ENCODE data around the gene VPS13D.

Gene VPS13D

DNA sequence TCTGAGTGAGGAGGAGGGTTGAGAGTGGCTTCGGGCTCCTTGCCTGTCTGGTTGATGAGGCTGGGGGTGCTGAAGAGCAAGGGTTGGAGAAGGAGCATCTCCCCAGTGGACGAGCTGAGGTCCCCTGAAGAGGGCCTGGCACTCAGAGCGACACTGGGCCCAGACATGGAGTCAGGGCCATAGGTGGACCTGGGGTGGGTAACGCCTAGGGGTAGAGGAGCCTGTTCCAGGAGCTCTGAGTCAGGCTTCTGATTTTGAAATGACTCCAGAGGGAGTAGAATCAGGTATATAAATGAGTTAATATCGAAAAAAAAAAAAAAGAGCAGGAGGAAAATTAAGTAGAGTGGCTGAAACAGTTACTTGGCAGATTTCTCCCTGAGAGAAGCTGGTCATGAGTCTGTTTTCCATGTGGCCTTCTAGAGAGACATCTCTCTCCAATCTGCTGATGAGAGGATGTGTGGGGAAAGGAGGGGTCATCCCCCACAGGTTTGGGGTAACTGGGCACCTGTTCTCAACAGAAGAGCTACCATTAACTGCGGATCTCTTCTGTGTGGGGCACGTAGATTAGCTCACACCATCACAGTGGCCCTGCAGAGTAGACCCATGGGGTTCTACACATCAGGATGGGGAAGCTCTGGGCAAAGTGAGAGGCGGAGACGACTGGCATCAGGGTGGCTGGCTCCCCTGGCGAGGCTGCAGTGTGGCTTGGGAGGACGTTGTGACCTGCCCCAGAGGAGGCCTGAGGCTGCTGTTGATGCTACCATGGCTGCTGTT, 272.7 kb downstream of the VPS13D start:
- Histone ChIP-seq H3K27ac (ENCODE audit: low read depth, low read length) (no peak overlapping the region), H3K9me3 (ENCODE audit: insufficient read depth, low read depth, low read length) (no peaks in the 10 kb centered on the region), H3K9ac (ENCODE audit: low read depth, low read length) (no peak overlapping the region), H3K4me3 (ENCODE audit: low read length) (no peak overlapping the region), H3K36me3 (ENCODE audit: insufficient read depth, low read length) (no peaks in the 10 kb centered on the region; the same call in 1 of the 2 replicates), H3K4me1 (ENCODE audit: insufficient read depth, low read length) (no peaks in the 10 kb centered on the region), H3K27me3 (ENCODE audit: insufficient read depth, low read length) (no peaks in the 10 kb centered on the region)
- 93% methylated on average over 11 of the region's 11 CpGs for WGBS

DNA sequence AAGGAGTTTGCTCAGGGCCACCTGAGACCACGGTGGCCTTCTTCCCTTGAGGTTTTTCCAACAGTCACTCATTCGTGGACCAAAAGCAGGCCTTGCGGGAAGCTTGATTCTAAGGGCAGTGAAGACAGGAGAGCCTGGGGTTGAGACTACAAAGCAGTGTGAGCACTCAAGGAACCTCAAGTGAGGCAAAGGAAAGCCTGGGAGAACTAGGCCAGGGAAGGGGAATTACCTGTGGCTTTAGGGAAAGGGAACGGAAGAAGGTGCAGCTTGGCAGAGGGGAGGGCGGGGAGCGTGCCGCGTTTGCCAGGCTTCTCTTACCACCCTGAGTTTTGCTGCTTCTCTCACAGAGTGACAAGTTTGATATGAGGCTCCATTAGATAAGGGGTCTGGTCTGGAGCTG, 273.9 kb downstream of the VPS13D start:
- Histone ChIP-seq H3K4me1 (ENCODE audit: insufficient read depth, low read length) (no peaks in the 10 kb centered on the region), H3K9me3 (ENCODE audit: insufficient read depth, low read depth, low read length) (no peaks in the 10 kb centered on the region), H3K4me3 (ENCODE audit: low read length) (no peak overlapping the region), H3K27ac (ENCODE audit: low read depth, low read length) (no peak overlapping the region), H3K9ac (ENCODE audit: low read depth, low read length) (no peak overlapping the region), H3K36me3 (ENCODE audit: insufficient read depth, low read length) (no peaks in the 10 kb centered on the region), H3K27me3 (ENCODE audit: insufficient read depth, low read length) (no peaks in the 10 kb centered on the region)
- WGBS = 94% methylated on average over 8 of the region's 8 CpGs

DNA sequence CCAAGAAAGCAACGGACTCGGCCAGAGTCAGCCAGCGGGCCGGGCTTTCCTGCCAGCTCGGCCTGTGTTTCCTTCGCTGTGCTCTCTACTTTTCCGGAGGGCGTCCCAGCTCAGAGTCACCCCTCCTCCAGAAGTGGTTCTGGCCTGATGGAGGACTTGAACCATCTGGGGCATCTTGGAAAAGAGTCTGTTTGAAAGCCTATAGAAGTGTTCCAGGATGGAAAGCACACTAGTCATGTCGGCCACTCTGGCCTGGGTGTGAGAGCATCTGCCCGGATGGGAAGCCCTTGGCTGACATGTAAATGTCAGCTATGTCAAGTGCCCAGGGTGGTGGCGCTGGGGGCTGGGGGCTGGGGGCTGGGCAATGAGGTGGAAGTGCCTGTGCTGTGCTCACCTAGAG, 274.8 kb downstream of the VPS13D start:
- no peak overlapping the region for H3K27ac ChIP-seq (ENCODE audit: low read depth, low read length)

DNA sequence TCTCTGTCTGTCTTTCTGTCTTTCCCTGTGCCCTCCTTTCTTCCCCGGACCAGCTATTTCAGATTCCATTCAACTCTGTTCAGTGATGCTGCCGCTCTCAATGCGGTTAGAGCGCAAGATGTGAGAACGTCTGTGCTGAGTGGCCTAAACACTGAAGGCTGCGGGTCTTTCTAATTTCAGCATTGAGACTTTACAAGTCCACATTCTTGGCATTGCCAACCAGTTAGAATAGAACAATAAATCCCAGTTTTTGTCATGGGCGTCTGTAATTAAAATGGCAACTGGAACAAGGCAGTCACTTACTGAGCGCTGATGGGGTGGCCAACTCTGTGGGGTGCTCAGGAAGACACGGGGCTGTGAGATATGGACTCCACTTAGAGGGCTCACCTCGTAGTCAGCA, 275.4 kb downstream of the VPS13D start:
- 95% methylated on average over 10 of the region's 10 CpGs for WGBS
- Histone ChIP-seq H3K36me3 (ENCODE audit: insufficient read depth, low read length) (no peaks in the 10 kb centered on the region), H3K4me3 (ENCODE audit: low read length) (no peak overlapping the region), H3K9me3 (ENCODE audit: insufficient read depth, low read depth, low read length) (no peaks in the 10 kb centered on the region), H3K27me3 (ENCODE audit: insufficient read depth, low read length) (no peaks in the 10 kb centered on the region), H3K27ac (ENCODE audit: low read depth, low read length) (no peak overlapping the region), H3K4me1 (ENCODE audit: insufficient read depth, low read length) (peaks cover 8% of the 10 kb centered on the region), H3K9ac (ENCODE audit: low read depth, low read length) (no peak overlapping the region)

More for the DNA sequence above, 274.8 kb downstream of the VPS13D start:
- no peaks in the 10 kb centered on the region for H3K27me3 ChIP-seq (ENCODE audit: insufficient read depth, low read length)
- H3K36me3 ChIP-seq (ENCODE audit: insufficient read depth, low read length) = no peaks in the 10 kb centered on the region
- H3K9ac ChIP-seq (ENCODE audit: low read depth, low read length) = no peak overlapping the region
- peaks cover 2% of the 10 kb centered on the region for H3K4me1 ChIP-seq (ENCODE audit: insufficient read depth, low read length)
- H3K9me3 ChIP-seq (ENCODE audit: insufficient read depth, low read depth, low read length) = no peaks in the 10 kb centered on the region
- no peak overlapping the region for H3K4me3 ChIP-seq (ENCODE audit: low read length)
- WGBS = 92% methylated on average over 11 of the region's 11 CpGs

DNA sequence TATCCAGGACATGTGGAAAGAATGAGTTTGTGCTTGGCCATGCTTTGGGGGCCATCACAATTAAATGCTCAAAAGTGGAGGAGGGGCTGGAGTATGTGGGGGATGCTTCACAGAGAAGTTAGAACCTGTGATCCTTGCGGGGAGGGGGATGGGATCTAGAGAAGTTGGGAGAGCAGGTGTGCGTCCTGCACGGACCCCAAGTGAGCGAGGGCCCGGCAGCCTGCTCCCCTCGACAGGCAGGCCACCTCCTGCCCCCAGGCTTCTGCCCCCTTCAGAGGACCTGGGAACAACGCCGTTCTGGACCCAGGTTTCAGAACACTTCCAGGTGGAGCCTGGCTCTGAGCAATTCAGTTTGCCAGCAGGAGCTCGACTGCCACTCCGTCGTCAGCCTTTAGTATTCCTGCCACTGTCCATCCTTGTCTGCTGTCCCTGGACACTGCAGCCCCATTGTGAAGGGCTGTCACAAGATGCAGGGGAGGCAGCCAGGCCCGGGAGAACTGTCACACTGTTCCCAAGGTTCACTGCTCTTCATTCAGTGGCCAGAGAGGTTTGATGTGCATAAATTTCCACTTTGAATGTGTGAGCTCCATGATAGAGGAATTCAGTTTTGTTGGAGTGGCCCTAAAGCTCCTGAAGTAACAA, 275.9 kb downstream of the VPS13D start:
- H3K9me3 ChIP-seq (ENCODE audit: insufficient read depth, low read depth, low read length) = no peaks in the 10 kb centered on the region
- H3K36me3 ChIP-seq (ENCODE audit: insufficient read depth, low read length) = no peaks in the 10 kb centered on the region
- peaks cover 13% of the 10 kb centered on the region for H3K4me1 ChIP-seq (ENCODE audit: insufficient read depth, low read length)
- no peak overlapping the region for H3K27ac ChIP-seq (ENCODE audit: low read depth, low read length)
- H3K9ac ChIP-seq (ENCODE audit: low read depth, low read length) = no peak overlapping the region
- no peak overlapping the region for H3K4me3 ChIP-seq (ENCODE audit: low read length)
- WGBS = 87% methylated on average over 12 of the region's 12 CpGs
- no peaks in the 10 kb centered on the region for H3K27me3 ChIP-seq (ENCODE audit: insufficient read depth, low read length)

DNA sequence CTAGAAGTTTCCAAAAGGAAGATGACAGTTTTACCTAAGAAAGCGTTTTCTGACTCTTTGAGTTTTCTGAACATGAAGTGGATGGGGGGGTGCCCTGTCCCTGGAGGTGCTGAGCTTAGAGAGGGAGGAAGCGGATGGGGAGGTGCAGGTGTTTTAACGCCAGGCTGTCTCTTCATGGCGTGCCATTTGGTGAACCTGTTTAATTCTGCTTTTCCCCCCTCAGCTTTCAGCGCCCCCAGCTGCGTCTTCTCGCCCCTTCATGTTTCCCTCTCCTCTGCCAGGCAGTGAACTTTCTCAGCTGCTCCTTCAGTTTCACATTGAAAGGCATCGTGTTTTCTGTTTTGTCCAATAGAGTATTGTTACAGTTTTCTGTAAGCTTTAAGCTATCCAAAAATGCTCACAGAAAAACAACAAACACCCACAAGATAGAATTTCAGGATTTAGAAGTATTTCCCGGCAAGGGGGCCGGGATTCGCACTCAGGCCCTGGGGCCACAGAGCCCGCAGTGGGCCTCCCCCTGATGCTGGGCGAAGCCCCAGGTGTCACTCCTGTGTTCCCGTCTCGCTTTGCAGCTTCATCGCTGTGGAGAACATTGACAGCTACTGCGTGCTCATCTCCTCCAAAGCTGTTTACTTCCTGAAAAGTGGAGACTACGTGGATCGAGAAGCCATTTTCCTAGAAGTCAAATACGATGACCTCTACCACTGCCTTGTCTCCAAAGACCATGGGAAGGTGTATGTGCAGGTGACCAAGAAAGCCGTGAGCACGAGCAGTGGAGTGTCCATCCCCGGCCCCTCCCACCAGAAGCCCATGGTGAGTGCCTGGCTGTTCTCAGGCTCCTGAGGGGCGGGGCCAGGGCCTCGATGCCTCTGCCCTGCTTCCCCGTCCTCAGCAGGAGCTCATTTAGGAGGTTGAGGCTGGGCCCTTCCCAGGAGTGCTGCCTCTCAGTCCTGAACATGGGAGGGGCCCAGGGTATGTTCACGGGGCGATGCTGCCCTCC, 276.8 kb downstream of the VPS13D start:
- Histone ChIP-seq H3K36me3 (ENCODE audit: insufficient read depth, low read length) (no peaks in the 10 kb centered on the region), H3K27me3 (ENCODE audit: insufficient read depth, low read length) (no peaks in the 10 kb centered on the region), H3K9me3 (ENCODE audit: insufficient read depth, low read depth, low read length) (no peaks in the 10 kb centered on the region), H3K4me1 (ENCODE audit: insufficient read depth, low read length) (peaks cover 21% of the 10 kb centered on the region), H3K27ac (ENCODE audit: low read depth, low read length) (no peak overlapping the region), H3K9ac (ENCODE audit: low read depth, low read length) (no peak overlapping the region), H3K4me3 (ENCODE audit: low read length) (no peak overlapping the region)
- 91% methylated on average over 28 of the region's 28 CpGs for WGBS

DNA sequence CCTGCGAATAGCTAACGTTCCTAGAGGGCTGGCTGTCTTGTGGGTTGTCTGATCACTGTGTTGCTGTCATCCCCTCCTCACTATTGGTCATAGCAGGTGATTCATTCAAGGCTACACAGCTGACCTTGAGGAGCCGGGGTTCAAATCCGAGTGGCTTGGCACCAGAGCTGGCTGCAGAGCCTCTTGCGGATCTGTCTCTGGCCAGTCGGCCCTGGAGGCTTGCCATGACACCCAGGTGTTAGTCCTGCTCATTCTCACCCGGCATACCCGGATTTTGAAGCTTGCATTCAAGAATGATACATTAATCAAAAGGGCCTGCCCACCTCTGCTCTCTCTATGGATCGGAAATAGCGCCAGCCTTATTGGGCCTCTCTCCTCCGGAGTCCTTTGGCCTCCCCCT, 277.8 kb downstream of the VPS13D start:
- no peak overlapping the region for H3K4me3 ChIP-seq (ENCODE audit: low read length)
- H3K9ac ChIP-seq (ENCODE audit: low read depth, low read length) = no peak overlapping the region
- peaks cover 22% of the 10 kb centered on the region for H3K4me1 ChIP-seq (ENCODE audit: insufficient read depth, low read length)
- H3K36me3 ChIP-seq (ENCODE audit: insufficient read depth, low read length) = no peaks in the 10 kb centered on the region
- H3K27me3 ChIP-seq (ENCODE audit: insufficient read depth, low read length) = no peaks in the 10 kb centered on the region
- H3K9me3 ChIP-seq (ENCODE audit: insufficient read depth, low read depth, low read length) = no peaks in the 10 kb centered on the region
- WGBS = 94% methylated on average over 11 of the region's 11 CpGs
- no peak overlapping the region for H3K27ac ChIP-seq (ENCODE audit: low read depth, low read length)

DNA sequence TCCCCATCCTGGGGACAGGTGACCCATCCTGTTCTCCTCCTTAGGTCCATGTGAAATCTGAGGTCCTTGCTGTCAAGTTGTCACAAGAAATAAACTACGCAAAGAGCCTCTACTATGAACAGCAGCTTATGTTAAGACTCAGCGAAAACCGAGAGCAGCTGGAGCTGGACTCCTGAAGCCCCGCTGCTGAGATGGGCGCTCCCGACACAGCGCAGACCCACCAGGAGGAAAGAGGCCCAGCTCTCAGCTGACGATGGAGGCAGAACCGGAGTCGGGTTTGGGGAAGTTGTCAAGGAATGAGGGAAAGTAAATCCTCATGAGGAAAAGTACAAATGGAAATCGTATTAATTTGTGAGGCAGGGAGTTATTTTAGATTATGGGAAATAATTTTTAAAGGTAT, 279.0 kb downstream of the VPS13D start:
- no peak overlapping the region for H3K27ac ChIP-seq (ENCODE audit: low read depth, low read length)
- no peaks in the 10 kb centered on the region for H3K36me3 ChIP-seq (ENCODE audit: insufficient read depth, low read length)
- H3K27me3 ChIP-seq (ENCODE audit: insufficient read depth, low read length) = no peaks in the 10 kb centered on the region
- H3K4me1 ChIP-seq (ENCODE audit: insufficient read depth, low read length) = peaks cover 22% of the 10 kb centered on the region
- no peak overlapping the region for H3K9ac ChIP-seq (ENCODE audit: low read depth, low read length)
- no peak overlapping the region for H3K4me3 ChIP-seq (ENCODE audit: low read length)
- H3K9me3 ChIP-seq (ENCODE audit: insufficient read depth, low read depth, low read length) = no peaks in the 10 kb centered on the region
- WGBS = 95% methylated on average over 11 of the region's 11 CpGs

DNA sequence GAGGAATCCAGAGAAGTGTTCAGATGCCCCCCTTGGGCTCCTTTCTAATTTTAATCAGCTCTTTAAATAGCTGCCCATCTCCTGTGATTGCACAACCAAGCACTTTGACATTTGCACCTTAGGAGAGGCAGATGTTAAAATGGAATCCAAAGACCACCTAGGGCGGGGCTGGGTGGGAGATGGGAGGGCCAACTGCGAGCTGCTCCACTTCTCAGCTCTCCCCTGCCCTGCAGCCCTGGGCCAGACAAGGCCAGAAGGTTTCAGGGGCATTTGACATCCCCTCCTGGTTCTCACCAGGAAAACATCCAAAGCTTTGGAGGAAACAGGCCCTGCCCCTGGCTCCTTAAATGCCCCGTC, 281.3 kb downstream of the VPS13D start:
- no peak overlapping the region for H3K9ac ChIP-seq (ENCODE audit: low read depth, low read length)
- no peaks in the 10 kb centered on the region for H3K9me3 ChIP-seq (ENCODE audit: insufficient read depth, low read depth, low read length)
- H3K36me3 ChIP-seq (ENCODE audit: insufficient read depth, low read length) = no peaks in the 10 kb centered on the region
- H3K4me3 ChIP-seq (ENCODE audit: low read length) = no peak overlapping the region
- whole genome bisulfite sequencing = 64% methylated on average over 3 of the region's 3 CpGs
- H3K27ac ChIP-seq (ENCODE audit: low read depth, low read length) = no peak overlapping the region; the same call in 1 of the 2 replicates
- peaks cover 22% of the 10 kb centered on the region for H3K4me1 ChIP-seq (ENCODE audit: insufficient read depth, low read length)
- no peaks in the 10 kb centered on the region for H3K27me3 ChIP-seq (ENCODE audit: insufficient read depth, low read length)

DNA sequence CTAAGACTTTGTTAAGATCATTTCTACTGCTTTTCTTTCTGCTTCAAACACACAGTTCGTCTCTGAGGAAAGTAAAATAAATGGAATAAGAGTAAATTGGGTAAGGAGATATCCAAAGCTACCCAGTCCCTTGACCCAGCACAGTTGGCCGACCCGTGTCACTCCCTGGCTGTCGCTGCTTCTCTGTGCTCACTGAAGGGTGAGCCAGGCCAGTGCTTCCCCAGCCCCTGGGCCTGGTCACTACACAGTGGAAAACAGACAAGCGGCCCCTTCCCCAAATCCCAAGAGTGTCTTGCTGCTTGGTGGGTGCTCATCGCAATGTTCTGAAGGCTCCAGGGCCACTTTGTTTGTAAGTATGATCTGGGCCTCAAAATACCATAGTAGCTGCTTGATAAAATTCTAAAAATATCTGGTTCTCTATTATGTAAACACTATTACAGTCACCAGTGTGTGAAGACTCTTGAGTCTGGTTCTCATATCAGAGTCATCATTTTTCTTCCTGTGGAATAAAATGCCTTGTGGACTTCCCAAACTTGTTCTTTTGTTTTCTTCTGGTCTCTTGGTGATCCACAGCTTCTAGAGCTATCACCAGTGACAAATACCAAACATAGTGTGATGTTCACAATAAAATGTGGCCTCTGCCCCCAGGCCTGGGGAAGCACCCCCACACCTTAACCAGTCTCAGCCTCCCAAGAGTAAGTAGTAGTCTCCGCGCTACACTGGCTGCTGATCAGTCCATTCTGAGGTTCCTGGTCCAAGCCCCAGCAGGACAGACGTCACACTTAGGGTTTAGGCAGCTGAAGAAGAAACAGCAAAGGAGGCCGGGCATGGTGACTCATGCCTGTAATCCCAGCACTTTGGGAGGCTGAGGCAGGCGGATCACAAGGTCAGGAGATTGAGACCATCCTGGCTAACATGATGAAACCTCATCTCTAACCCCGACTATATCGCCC, 282.0 kb downstream of the VPS13D start:
- no peaks in the 10 kb centered on the region for H3K9me3 ChIP-seq (ENCODE audit: insufficient read depth, low read depth, low read length)
- H3K36me3 ChIP-seq (ENCODE audit: insufficient read depth, low read length) = no peaks in the 10 kb centered on the region
- no peaks in the 10 kb centered on the region for H3K27me3 ChIP-seq (ENCODE audit: insufficient read depth, low read length)
- 92% methylated on average over 12 of the region's 13 CpGs for WGBS
- no peak overlapping the region for H3K9ac ChIP-seq (ENCODE audit: low read depth, low read length)
- H3K4me3 ChIP-seq (ENCODE audit: low read length) = no peak overlapping the region
- peaks cover 22% of the 10 kb centered on the region for H3K4me1 ChIP-seq (ENCODE audit: insufficient read depth, low read length)
- H3K27ac ChIP-seq (ENCODE audit: low read depth, low read length) = no peak overlapping the region; the same call in 1 of the 2 replicates

Measured in HUES64 (cell line).